HepG2 (cell line): ENCODE measurements around the gene KHK. TPM values are rescaled to one million over a fixed set of nuclear protein-coding genes. Genes with fewer than 3 reads are reported as not detected.

ENCODE experiments used
- ARID2 ChIP-seq: sonication (generic); formaldehyde crosslinking; IDR thresholded peaks from 2 replicates; pipeline ENCODE4 v1.8.1; 2022; ENCODE audit warnings: mild to moderate bottlenecking, missing genetic modification reagents, borderline replicate concordance
- CHCHD3 ChIP-seq: sonication (generic); formaldehyde crosslinking; IDR thresholded peaks from 2 replicates; pipeline ENCODE4 v1.8.0; 2022; ENCODE audit warnings: mild to moderate bottlenecking, missing genetic modification reagents, moderate library complexity
- FLYWCH1 ChIP-seq: sonication (generic); formaldehyde crosslinking; IDR thresholded peaks from 2 replicates; pipeline ENCODE4 v1.8.1; 2023; ENCODE audit warnings: mild to moderate bottlenecking, missing genetic modification reagents
- FOXK2 ChIP-seq: fragments of 450-650 bp; IDR thresholded peaks from 2 replicates; pipeline ENCODE4 v1.6.1; 2016
- HIVEP1 ChIP-seq: sonication (generic); formaldehyde crosslinking; IDR thresholded peaks from 2 replicates; pipeline ENCODE4 v1.4.0; 2020; ENCODE audit warnings: mild to moderate bottlenecking, missing genetic modification reagents
- HNF4A ChIP-seq: sonication (generic); formaldehyde crosslinking; IDR thresholded peaks from 2 replicates; pipeline ENCODE4 v1.4.0; 2020; ENCODE audit warnings: missing genetic modification reagents
- KDM3A ChIP-seq: IDR thresholded peaks from 2 replicates; pipeline ENCODE4 v1.6.1; 2018; ENCODE audit warnings: low read depth, missing compliant biosample characterization
- KDM5B ChIP-seq: sonication (generic); formaldehyde crosslinking; IDR thresholded peaks from 2 replicates; pipeline ENCODE4 v1.4.0; 2020; ENCODE audit warnings: missing genetic modification reagents, mild to moderate bottlenecking, borderline replicate concordance
- MEIS2 ChIP-seq: sonication (generic); formaldehyde crosslinking; IDR thresholded peaks from 2 replicates; pipeline ENCODE4 v1.9.0; 2021; ENCODE audit warnings: mild to moderate bottlenecking, missing genetic modification reagents
- MNT ChIP-seq: fragments of 450-650 bp; IDR thresholded peaks from 2 replicates; pipeline ENCODE4 v1.6.1; 2016
- MYC ChIP-seq: sonication (generic); formaldehyde crosslinking; IDR thresholded peaks from 2 replicates; pipeline ENCODE4 v1.9.0; 2021; ENCODE audit warnings: missing genetic modification reagents, borderline replicate concordance
- RCOR2 ChIP-seq: IDR thresholded peaks from 2 replicates; pipeline ENCODE4 v1.6.1; 2016; ENCODE audit warnings: missing biosample characterization, missing genetic modification reagents
- RORA ChIP-seq: sonication (generic); formaldehyde crosslinking; IDR thresholded peaks from 2 replicates; pipeline ENCODE4 v1.5.0; 2020; ENCODE audit warnings: mild to moderate bottlenecking, missing genetic modification reagents, moderate library complexity
- SNAPC2 ChIP-seq: sonication (generic); formaldehyde crosslinking; IDR thresholded peaks from 2 replicates; pipeline ENCODE4 v1.8.1; 2022; ENCODE audit warnings: mild to moderate bottlenecking, missing genetic modification reagents
- TEAD3 ChIP-seq: optimal IDR thresholded peaks from 2 replicates; pipeline ENCODE3; 2016; ENCODE audit warnings: borderline replicate concordance
- ZBTB2 ChIP-seq: sonication (generic); formaldehyde crosslinking; IDR thresholded peaks from 2 replicates; pipeline ENCODE4 v1.8.0; 2022; ENCODE audit warnings: low read depth, missing genetic modification reagents
- ZBTB25 ChIP-seq: IDR thresholded peaks from 2 replicates; pipeline ENCODE4 v1.6.1; 2018; ENCODE audit warnings: missing genetic modification reagents
- ZNF10 ChIP-seq: sonication (generic); formaldehyde crosslinking; IDR thresholded peaks from 2 replicates; pipeline ENCODE4 v1.4.0; 2020; ENCODE audit warnings: mild to moderate bottlenecking, low read depth, missing genetic modification reagents, borderline replicate concordance
- ZNF205 ChIP-seq: IDR thresholded peaks from 2 replicates; pipeline ENCODE4 v1.6.1; 2018; ENCODE audit warnings: missing biosample characterization, missing genetic modification reagents
- ZNF530 ChIP-seq: sonication (generic); formaldehyde crosslinking; IDR thresholded peaks from 2 replicates; pipeline ENCODE4 v1.5.0; 2020; ENCODE audit warnings: low read depth, mild to moderate bottlenecking, missing genetic modification reagents
- ZNF552 ChIP-seq: sonication (generic); formaldehyde crosslinking; IDR thresholded peaks from 2 replicates; pipeline ENCODE4 v1.9.0; 2022; ENCODE audit warnings: missing genetic modification reagents, mild to moderate bottlenecking, borderline replicate concordance
- ZNF558 ChIP-seq: sonication (generic); formaldehyde crosslinking; IDR thresholded peaks from 2 replicates; pipeline ENCODE4 v1.9.0; 2022; ENCODE audit warnings: mild to moderate bottlenecking, missing genetic modification reagents, borderline replicate concordance
- ZSCAN12 ChIP-seq: sonication (generic); formaldehyde crosslinking; IDR thresholded peaks from 2 replicates; pipeline ENCODE4 v1.9.0; 2021; ENCODE audit warnings: mild to moderate bottlenecking, missing genetic modification reagents
- ZSCAN25 ChIP-seq: sonication (generic); formaldehyde crosslinking; IDR thresholded peaks from 2 replicates; pipeline ENCODE4 v1.8.0; 2022; ENCODE audit warnings: mild to moderate bottlenecking, missing genetic modification reagents
- polyA plus RNA-seq, 8 experiments: library from polyadenylated mRNA; depleted of rRNA in 3 of 8; stranded (reverse) in 7 of 8; unstranded in 1 of 8; fragments of >200 nt; fragmentation: Illumina TruSeq in 4 of 8; extraction: Trizol in 4 of 8; gene quantifications; 2 replicates each; pipeline versions ENCODE4 v1.2.1 to v1.2.3, GENCODE V29; 2011 to 2016; ENCODE audit warnings: low read depth in 4 of 8, missing spikeins in 1 of 8, mixed read lengths in 1 of 8; ENCODE audit not compliant: insufficient read depth in 1 of 8
- total RNA-seq, 5 experiments: library from RNA; depleted of rRNA; stranded (reverse); fragments of >200 nt; fragmentation: Illumina TruSeq; extraction: Trizol; gene quantifications; 2 replicates each; pipeline ENCODE4 v1.2.3, GENCODE V29; 2016; ENCODE audit warnings: low read depth in 1 of 5
- TF ChIP-seq, protein P1 (sequence below): sonication (generic); formaldehyde crosslinking; IDR thresholded peaks from 2 replicates; pipeline ENCODE4 v1.4.0; 2020; ENCODE audit warnings: missing genetic modification reagents

Gene KHK
- total and polyA plus RNA-seq, 2 of the 13 experiments (the other 11 are each of a cell fraction or from before 2014, with no cell fraction given) = 40.9 to 99.2 TPM

DNA sequence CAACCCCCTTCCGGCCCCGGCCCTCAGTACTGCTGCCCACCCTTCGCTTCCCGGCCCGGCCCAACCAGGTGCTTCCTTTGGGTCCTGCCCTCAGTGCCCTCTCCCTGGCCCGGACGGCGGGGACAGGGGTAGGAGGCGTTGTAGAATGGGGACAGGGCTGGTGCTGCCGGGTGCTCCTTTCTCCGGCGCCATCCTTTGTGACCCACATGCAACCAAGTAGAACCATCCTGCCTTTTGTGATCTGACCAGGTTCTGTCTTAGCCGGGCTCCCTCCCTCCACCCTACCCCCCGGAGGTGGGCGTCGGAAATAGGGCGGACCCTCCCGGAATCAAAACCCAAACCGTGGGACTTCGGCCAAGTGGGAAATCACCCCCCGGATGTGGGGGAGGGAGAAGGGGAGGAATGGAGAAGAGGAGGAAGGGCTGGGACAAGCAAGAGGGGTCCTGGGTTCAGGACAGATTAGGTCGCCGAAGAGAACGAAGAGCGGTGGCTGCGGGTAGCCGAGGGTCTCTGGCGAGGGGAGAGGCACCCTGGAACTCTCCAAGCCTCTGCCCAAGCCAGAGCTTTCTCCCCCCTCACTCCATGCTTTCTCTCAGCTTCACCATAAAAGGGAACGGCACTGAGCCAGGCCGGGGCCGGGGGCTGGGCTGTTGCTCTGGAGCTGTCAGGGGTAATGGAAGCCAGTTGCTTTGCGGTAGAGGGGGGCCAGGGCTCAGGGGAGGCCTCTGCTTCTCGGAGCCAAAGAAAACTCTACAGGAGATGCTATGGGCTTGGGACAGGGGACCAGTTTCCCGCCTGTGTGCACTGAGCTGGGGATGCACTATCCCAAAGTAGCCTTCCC is 14.4 kb upstream of the KHK start (continued):
- 0 out of 2 replicates have a peak, but pooled peaks have one; percentile 10 for TF ChIP-seq MEIS2
- no peak for TF ChIP-seq FLYWCH1
- TF ChIP-seq ZNF530 (CRISPR knock-in tag) = no peak
- TF ChIP-seq ZNF552 (CRISPR knock-in tag) = no peak; the same call in 1 of the 2 replicates
- no peak for TF ChIP-seq RCOR2 (CRISPR knock-in tag)
- TF ChIP-seq HIVEP1 (CRISPR knock-in tag) = no peak
- no peak for TF ChIP-seq CHCHD3 (CRISPR knock-in tag)
- no peak for TF ChIP-seq ARID2 (CRISPR knock-in tag)
- TF ChIP-seq HNF4A = no peak
- no peak for TF ChIP-seq FOXK2
- no peak for TF ChIP-seq ZNF205
- no peak for TF ChIP-seq KDM5B (CRISPR knock-in tag)
- no peak for TF ChIP-seq ZNF10 (CRISPR knock-in tag)
- TF ChIP-seq RORA = no peak
- peak; percentile 5; the same call in 1 of the 2 replicates for TF ChIP-seq MYC (CRISPR knock-in tag)
- no peak for TF ChIP-seq TEAD3 (CRISPR knock-in tag)
- no peak for TF ChIP-seq ZBTB25 (CRISPR knock-in tag)
- no peak for TF ChIP-seq KDM3A (CRISPR knock-in tag)
- no peak for TF ChIP-seq MNT
- TF ChIP-seq ZSCAN12 (CRISPR knock-in tag) = no peak
- 0 out of 2 replicates have a peak, but pooled peaks have one; percentile 3 for TF ChIP-seq SNAPC2 (CRISPR knock-in tag)
- peak; percentile 36; the same call in 1 of the 2 replicates for TF ChIP-seq ZNF558 (CRISPR knock-in tag)
- TF ChIP-seq ZBTB2 (CRISPR knock-in tag) = peak; percentile 24; the same call in 1 of the 2 replicates
- TF ChIP-seq, protein P1, sequence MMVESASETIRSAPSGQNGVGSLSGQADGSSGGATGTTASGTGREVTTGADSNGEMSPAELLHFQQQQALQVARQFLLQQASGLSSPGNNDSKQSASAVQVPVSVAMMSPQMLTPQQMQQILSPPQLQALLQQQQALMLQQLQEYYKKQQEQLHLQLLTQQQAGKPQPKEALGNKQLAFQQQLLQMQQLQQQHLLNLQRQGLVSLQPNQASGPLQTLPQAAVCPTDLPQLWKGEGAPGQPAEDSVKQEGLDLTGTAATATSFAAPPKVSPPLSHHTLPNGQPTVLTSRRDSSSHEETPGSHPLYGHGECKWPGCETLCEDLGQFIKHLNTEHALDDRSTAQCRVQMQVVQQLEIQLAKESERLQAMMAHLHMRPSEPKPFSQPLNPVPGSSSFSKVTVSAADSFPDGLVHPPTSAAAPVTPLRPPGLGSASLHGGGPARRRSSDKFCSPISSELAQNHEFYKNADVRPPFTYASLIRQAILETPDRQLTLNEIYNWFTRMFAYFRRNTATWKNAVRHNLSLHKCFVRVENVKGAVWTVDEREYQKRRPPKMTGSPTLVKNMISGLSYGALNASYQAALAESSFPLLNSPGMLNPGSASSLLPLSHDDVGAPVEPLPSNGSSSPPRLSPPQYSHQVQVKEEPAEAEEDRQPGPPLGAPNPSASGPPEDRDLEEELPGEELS (CRISPR knock-in tag) = 0 out of 2 replicates have a peak, but pooled peaks have one; percentile 10
- TF ChIP-seq ZSCAN25 (CRISPR knock-in tag) = 0 out of 2 replicates have a peak, but pooled peaks have one; percentile 49
